Body of pancreas (tissue), 4 donors: ENCODE measurements around the gene ZNF407.

ENCODE experiments used
- POLR2A ChIP-seq, 3 donors: fragments of 450-650 bp; IDR thresholded peaks; one replicate each; pipeline ENCODE4 v1.6.1; 2016; ENCODE audit warnings: antibody characterized with exemption in 3 of 3, mild to moderate bottlenecking in 2 of 3
- TF ChIP-seq, protein P1 (sequence below), 7 experiments: fragments of 450-650 bp in 4 of 7; fragments of 200-600 bp in 3 of 7; sonication (generic) in 3 of 7; IDR thresholded peaks; one replicate each; pipeline ENCODE4 v1.5.1; 2016 to 2019; ENCODE audit warnings: antibody characterized with exemption in 7 of 7

DNA sequence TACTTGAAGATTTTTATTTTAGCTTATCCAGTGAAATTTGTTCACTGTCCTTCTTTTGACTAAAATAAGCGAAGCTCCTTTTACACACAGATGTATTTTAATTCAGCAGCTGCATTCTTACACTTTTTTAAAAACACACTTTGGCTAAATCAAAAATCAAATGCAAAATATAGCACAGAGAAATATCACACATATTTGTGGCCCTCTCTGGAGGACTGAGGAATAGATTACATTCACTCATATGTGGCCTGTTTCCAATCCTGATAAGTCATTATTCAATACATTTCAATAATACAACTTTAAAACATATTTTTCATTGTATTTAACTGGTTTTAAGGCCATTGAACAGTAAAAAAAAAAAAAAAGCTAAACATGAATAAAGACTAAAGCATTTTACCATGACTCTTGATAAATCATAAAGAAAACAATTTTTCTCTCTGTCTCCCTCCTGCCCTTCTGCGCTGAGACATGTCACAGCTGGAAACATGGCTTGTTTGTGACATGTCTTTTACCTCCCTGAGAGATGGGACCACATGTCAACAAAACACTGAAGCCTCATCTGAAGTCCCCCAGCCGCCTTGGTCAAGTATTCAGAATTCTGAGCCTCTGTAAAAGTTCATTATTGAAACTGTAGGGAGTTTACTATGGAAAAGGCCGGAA, 221.0 kb downstream of the ZNF407 start:
- TF ChIP-seq, protein P1, sequence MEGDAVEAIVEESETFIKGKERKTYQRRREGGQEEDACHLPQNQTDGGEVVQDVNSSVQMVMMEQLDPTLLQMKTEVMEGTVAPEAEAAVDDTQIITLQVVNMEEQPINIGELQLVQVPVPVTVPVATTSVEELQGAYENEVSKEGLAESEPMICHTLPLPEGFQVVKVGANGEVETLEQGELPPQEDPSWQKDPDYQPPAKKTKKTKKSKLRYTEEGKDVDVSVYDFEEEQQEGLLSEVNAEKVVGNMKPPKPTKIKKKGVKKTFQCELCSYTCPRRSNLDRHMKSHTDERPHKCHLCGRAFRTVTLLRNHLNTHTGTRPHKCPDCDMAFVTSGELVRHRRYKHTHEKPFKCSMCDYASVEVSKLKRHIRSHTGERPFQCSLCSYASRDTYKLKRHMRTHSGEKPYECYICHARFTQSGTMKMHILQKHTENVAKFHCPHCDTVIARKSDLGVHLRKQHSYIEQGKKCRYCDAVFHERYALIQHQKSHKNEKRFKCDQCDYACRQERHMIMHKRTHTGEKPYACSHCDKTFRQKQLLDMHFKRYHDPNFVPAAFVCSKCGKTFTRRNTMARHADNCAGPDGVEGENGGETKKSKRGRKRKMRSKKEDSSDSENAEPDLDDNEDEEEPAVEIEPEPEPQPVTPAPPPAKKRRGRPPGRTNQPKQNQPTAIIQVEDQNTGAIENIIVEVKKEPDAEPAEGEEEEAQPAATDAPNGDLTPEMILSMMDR (IDR thresholded peaks at IDR 0.05), result no peak
- no peak for TF ChIP-seq POLR2A (IDR thresholded peaks at IDR 0.05)
